GM12878 (cell line): ENCODE measurements around the gene MRPL12. TPM values are rescaled to one million over a fixed set of nuclear protein-coding genes. Genes with fewer than 3 reads are reported as not detected.

Source experiments
- BACH1 ChIP-seq: fragments of 450-650 bp; IDR thresholded peaks from 2 replicates; pipeline ENCODE4 v1.6.1; 2017; ENCODE audit warnings: mild to moderate bottlenecking, borderline replicate concordance
- EZH2 ChIP-seq: IDR thresholded peaks from 2 replicates; pipeline ENCODE4 v1.6.1; 2012; ENCODE audit warnings: low read depth, mild to moderate bottlenecking, control low read depth, inconsistent platforms, low read length, borderline replicate concordance; ENCODE audit not compliant: control insufficient read depth
- FOXM1 ChIP-seq: IDR thresholded peaks from 2 replicates; pipeline ENCODE4 v1.6.1; 2012; ENCODE audit warnings: low read depth, mild to moderate bottlenecking, inconsistent platforms, low read length, moderate library complexity
- LARP7 ChIP-seq: fragments of 450-650 bp; IDR thresholded peaks from 2 replicates; pipeline ENCODE4 v1.6.1; 2017; ENCODE audit warnings: mild to moderate bottlenecking
- MXI1 ChIP-seq: fragments of 150-350 bp; IDR thresholded peaks from 2 replicates; pipeline ENCODE4 v1.6.1; 2011; ENCODE audit warnings: low read depth, mild to moderate bottlenecking, inconsistent platforms, low read length, improper control_type of control experiment
- NFYB ChIP-seq: IDR thresholded peaks from 2 replicates; pipeline ENCODE4 v1.6.1; 2011; ENCODE audit warnings: low read depth, mild to moderate bottlenecking, low read length, improper control_type of control experiment, moderate library complexity; ENCODE audit not compliant: insufficient read depth
- NRF1 ChIP-seq: conservative IDR thresholded peaks from 2 replicates; pipeline ENCODE4 v1.6.1; 2011; ENCODE audit warnings: mild to moderate bottlenecking, low read depth, low read length, improper control_type of control experiment
- PML ChIP-seq: IDR thresholded peaks from 2 replicates; pipeline ENCODE4 v1.6.1; 2012; ENCODE audit warnings: low read length, inconsistent platforms
- SIX5 ChIP-seq: IDR thresholded peaks from 2 replicates; pipeline ENCODE4 v1.6.1; 2011; ENCODE audit warnings: mild to moderate bottlenecking, low read depth, low read length, moderate library complexity; ENCODE audit not compliant: severe bottlenecking
- STAT1 ChIP-seq: fragments of 450-650 bp; conservative IDR thresholded peaks from 2 replicates; pipeline ENCODE4 v1.6.1; 2014; ENCODE audit warnings: antibody characterized with exemption, mild to moderate bottlenecking
- SUPT20H ChIP-seq: IDR thresholded peaks from 2 replicates; pipeline ENCODE4 v1.6.1; 2011; ENCODE audit warnings: low read depth, mild to moderate bottlenecking, low read length, moderate library complexity, borderline replicate concordance; ENCODE audit not compliant: control insufficient read depth
- TAF1 ChIP-seq: IDR thresholded peaks from 2 replicates; pipeline ENCODE4 v1.6.1; 2011; ENCODE audit warnings: mild to moderate bottlenecking, low read depth, low read length, borderline replicate concordance
- TCF12 ChIP-seq: IDR thresholded peaks from 2 replicates; pipeline ENCODE4 v1.6.1; 2011; ENCODE audit warnings: low read depth, mild to moderate bottlenecking, low read length
- ZNF207 ChIP-seq: fragments of 450-650 bp; IDR thresholded peaks from 2 replicates; pipeline ENCODE4 v1.6.1; 2014; ENCODE audit warnings: antibody characterized with exemption, mild to moderate bottlenecking, borderline replicate concordance
- polyA plus RNA-seq, 11 experiments: library from polyadenylated mRNA; depleted of rRNA in 4 of 11; unstranded in 6 of 11; stranded (reverse) in 5 of 11; fragments of >200 nt; fragmentation: Nextera tagmentation in 4 of 11; fragmentation: Illumina TruSeq in 1 of 11; extraction: Ambion mirVana in 4 of 11; extraction: Trizol in 1 of 11; gene quantifications; 1 replicate in 1 of 11; 2 replicates in 10 of 11; pipeline versions ENCODE4 v1.2.1 to v1.2.3, GENCODE V29; 2011 to 2016; ENCODE audit warnings: inconsistent platforms in 2 of 11, missing spikeins in 2 of 11, low read depth in 1 of 11
- total RNA-seq, 4 experiments: library from RNA; depleted of rRNA in 3 of 4; stranded (reverse); fragments of >200 nt in 3 of 4; fragmentation: Illumina TruSeq in 1 of 4; extraction: Trizol in 1 of 4; gene quantifications; 2 replicates each; pipeline versions ENCODE4 v1.2.1 to v1.2.3, GENCODE V29; 2013 to 2021
- TF ChIP-seq, protein P1 (sequence below): IDR thresholded peaks from 2 replicates; pipeline ENCODE4 v1.6.1; 2011; ENCODE audit warnings: low read depth, mild to moderate bottlenecking, low read length, moderate library complexity, borderline replicate concordance; ENCODE audit errors: extremely low read depth
- TF ChIP-seq, protein P2 (sequence below): fragments of 450-650 bp; formaldehyde crosslinking; IDR thresholded peaks from 2 replicates; pipeline ENCODE4 v1.4.0; 2022; ENCODE audit warnings: mild to moderate bottlenecking, moderate library complexity
- TF ChIP-seq, protein P3 (sequence below): fragments of 450-650 bp; IDR thresholded peaks from 2 replicates; pipeline ENCODE4 v1.6.1; 2017; ENCODE audit warnings: mild to moderate bottlenecking, moderate library complexity
- TF ChIP-seq, protein P4 (sequence below): IDR thresholded peaks from 2 replicates; pipeline ENCODE4 v1.6.1; 2011; ENCODE audit warnings: low read depth, low read length, improper control_type of control experiment, borderline replicate concordance
- TF ChIP-seq, protein P5 (sequence below): IDR thresholded peaks from 2 replicates; pipeline ENCODE4 v1.6.1; 2012; ENCODE audit warnings: low read depth, low read length, improper control_type of control experiment

Gene MRPL12
- total and polyA plus RNA-seq, 10 of the 15 experiments (the other 5 are each of a cell fraction or from before 2014, with no cell fraction given), result 1.3 to 269 (median 117) TPM

DNA sequence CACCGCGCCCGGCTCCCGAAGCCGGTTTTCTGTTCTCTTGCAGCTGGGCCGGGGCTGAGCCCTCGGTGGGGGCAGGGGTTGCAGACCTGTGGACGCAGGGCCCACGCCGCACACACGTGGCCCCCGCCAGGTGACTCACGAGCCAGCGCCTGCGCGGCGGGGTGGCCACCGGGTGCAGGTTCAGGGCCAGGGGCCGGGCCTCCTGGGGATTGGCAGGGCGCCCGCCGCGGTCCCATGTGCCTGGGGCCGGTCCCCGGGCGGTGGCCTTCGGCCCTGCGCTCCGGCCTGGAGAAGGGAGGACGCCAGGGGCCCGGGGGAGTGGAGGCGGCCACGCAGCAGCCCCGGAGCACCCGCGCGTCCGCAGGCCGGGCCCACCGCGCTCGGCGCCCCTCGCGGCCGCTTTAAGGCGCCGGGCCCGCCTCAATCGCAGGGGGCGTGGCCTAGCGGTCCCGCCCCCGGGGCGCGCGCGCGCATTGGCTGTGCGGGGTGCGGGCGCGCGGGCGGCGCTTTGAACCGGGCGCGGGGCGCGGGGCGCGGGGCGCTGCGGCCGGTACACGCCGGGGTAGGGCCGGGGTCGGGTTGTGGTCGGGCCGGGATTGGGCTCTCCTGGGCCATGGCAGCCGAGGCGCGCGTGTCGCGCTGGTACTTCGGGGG, 8.8 kb downstream of the MRPL12 start, which contains the start of gene SLC25A10 (continued):
- TF ChIP-seq, protein P1, sequence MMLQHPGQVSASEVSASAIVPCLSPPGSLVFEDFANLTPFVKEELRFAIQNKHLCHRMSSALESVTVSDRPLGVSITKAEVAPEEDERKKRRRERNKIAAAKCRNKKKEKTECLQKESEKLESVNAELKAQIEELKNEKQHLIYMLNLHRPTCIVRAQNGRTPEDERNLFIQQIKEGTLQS, result 0 out of 2 replicates have a peak, but pooled peaks have one; percentile 40
- TF ChIP-seq STAT1 (no peak), LARP7 (peak; percentile 79; the same call in 1 of the 2 replicates), TCF12 (0 out of 2 replicates have a peak, but pooled peaks have one; percentile 30), FOXM1 (no peak), BACH1 (peak; percentile 80), SIX5 (no peak), PML (0 out of 2 replicates have a peak, but pooled peaks have one; percentile 44), EZH2 (no peak), MXI1 (peak; percentile 93), ZNF207 (peak; percentile 83; the same call in 1 of the 2 replicates), SUPT20H (no peak), NFYB (0 out of 2 replicates have a peak, but pooled peaks have one; percentile 46), TAF1 (0 out of 2 replicates have a peak, but pooled peaks have one; percentile 10), NRF1 (peak; percentile 63)
- TF ChIP-seq, protein P2, sequence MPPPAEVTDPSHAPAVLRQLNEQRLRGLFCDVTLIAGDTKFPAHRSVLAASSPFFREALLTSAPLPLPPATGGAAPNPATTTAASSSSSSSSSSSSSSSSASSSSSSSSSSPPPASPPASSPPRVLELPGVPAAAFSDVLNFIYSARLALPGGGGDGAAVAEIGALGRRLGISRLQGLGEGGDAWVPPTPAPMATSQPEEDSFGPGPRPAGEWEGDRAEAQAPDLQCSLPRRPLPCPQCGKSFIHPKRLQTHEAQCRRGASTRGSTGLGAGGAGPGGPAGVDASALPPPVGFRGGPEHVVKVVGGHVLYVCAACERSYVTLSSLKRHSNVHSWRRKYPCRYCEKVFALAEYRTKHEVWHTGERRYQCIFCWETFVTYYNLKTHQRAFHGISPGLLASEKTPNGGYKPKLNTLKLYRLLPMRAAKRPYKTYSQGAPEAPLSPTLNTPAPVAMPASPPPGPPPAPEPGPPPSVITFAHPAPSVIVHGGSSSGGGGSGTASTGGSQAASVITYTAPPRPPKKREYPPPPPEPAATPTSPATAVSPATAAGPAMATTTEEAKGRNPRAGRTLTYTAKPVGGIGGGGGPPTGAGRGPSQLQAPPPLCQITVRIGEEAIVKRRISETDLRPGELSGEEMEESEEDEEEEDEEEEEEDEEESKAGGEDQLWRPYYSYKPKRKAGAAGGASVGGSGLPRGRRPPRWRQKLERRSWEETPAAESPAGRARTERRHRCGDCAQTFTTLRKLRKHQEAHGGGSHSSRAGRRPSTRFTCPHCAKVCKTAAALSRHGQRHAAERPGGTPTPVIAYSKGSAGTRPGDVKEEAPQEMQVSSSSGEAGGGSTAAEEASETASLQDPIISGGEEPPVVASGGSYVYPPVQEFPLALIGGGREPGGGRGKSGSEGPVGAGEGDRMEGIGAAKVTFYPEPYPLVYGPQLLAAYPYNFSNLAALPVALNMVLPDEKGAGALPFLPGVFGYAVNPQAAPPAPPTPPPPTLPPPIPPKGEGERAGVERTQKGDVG, result no peak
- TF ChIP-seq, protein P3, sequence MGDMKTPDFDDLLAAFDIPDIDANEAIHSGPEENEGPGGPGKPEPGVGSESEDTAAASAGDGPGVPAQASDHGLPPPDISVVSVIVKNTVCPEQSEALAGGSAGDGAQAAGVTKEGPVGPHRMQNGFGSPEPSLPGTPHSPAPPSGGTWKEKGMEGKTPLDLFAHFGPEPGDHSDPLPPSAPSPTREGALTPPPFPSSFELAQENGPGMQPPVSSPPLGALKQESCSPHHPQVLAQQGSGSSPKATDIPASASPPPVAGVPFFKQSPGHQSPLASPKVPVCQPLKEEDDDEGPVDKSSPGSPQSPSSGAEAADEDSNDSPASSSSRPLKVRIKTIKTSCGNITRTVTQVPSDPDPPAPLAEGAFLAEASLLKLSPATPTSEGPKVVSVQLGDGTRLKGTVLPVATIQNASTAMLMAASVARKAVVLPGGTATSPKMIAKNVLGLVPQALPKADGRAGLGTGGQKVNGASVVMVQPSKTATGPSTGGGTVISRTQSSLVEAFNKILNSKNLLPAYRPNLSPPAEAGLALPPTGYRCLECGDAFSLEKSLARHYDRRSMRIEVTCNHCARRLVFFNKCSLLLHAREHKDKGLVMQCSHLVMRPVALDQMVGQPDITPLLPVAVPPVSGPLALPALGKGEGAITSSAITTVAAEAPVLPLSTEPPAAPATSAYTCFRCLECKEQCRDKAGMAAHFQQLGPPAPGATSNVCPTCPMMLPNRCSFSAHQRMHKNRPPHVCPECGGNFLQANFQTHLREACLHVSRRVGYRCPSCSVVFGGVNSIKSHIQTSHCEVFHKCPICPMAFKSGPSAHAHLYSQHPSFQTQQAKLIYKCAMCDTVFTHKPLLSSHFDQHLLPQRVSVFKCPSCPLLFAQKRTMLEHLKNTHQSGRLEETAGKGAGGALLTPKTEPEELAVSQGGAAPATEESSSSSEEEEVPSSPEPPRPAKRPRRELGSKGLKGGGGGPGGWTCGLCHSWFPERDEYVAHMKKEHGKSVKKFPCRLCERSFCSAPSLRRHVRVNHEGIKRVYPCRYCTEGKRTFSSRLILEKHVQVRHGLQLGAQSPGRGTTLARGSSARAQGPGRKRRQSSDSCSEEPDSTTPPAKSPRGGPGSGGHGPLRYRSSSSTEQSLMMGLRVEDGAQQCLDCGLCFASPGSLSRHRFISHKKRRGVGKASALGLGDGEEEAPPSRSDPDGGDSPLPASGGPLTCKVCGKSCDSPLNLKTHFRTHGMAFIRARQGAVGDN, result peak; percentile 92
- TF ChIP-seq, protein P4, sequence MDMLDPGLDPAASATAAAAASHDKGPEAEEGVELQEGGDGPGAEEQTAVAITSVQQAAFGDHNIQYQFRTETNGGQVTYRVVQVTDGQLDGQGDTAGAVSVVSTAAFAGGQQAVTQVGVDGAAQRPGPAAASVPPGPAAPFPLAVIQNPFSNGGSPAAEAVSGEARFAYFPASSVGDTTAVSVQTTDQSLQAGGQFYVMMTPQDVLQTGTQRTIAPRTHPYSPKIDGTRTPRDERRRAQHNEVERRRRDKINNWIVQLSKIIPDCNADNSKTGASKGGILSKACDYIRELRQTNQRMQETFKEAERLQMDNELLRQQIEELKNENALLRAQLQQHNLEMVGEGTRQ, result peak; percentile 53
- TF ChIP-seq, protein P5, sequence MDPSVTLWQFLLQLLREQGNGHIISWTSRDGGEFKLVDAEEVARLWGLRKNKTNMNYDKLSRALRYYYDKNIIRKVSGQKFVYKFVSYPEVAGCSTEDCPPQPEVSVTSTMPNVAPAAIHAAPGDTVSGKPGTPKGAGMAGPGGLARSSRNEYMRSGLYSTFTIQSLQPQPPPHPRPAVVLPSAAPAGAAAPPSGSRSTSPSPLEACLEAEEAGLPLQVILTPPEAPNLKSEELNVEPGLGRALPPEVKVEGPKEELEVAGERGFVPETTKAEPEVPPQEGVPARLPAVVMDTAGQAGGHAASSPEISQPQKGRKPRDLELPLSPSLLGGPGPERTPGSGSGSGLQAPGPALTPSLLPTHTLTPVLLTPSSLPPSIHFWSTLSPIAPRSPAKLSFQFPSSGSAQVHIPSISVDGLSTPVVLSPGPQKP, result 0 out of 2 replicates have a peak, but pooled peaks have one; percentile 35
